Right renal cortex interstitium (tissue), 3 donors: ENCODE results near the gene MT1B. TPM values are rescaled to one million over a fixed set of nuclear protein-coding genes. Genes with fewer than 3 reads are reported as not detected.
"Not testable (repeated sequence)": the region's sequence is repeated elsewhere in the genome, so short reads cannot be mapped to it uniquely, and the experiment has no call there.

Experiments
- DNase-seq, 3 donors: peaks; one replicate each; pipeline ENCODE4 v3.0.0-alpha.2; 2013; ENCODE audit warnings: low read depth in 3 of 3, low spot score in 2 of 3
- polyA plus RNA-seq, 3 donors: library from polyadenylated mRNA; unstranded; fragments of 120-200 nt; gene quantifications; one replicate each; pipeline ENCODE4 v1.2.1, GENCODE V29; 2013; ENCODE audit not compliant: insufficient read length in 3 of 3

Gene MT1B
- polyA plus RNA-seq, 3 donors: not detected

DNA sequence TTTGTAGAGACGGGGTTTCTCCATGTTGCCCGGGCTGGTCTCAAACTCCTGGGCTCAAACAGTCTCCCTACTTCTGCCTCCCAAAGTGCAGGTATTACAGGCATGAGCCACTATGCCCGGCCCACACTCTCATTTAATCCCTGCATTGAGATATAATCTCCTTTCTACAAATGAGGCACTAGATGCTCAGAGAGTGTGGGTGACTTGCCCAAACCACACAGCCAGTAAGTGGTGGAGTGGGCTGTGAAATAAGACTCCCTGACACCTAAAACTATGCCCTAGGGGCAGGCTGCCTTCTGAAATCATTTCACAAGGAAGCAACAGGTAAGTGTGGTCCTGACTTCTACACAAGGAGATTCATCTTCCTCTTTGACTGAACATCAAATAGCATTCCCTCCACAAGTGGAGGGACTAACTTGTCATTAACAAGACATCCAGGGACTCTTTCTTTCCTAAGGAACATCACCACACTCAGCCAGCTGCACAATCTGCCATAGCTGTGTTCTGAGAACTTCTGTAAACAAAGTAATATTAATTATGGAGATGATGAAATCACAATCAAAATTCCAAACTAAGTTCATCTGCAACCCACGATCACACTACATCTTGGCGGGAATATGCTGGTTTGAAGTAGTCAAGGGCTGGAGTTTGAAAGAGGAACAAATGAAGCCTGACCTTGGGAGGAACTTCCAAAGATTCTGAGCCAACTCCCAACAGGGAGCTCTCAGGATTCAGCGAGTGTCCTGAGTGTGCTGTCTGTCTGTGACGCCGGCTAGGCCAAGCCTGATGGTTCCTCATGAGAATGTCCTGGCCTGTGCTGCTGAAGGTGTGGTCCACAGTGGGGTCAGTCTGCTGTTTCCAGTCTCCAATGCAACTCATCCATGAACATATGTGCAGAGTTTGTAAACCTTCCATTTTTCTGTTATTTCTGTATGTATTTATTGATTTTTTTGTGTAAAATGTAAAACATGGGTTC, 13.9 kb downstream of the MT1B start:
- DNase-seq: not testable (repeated sequence)

DNA sequence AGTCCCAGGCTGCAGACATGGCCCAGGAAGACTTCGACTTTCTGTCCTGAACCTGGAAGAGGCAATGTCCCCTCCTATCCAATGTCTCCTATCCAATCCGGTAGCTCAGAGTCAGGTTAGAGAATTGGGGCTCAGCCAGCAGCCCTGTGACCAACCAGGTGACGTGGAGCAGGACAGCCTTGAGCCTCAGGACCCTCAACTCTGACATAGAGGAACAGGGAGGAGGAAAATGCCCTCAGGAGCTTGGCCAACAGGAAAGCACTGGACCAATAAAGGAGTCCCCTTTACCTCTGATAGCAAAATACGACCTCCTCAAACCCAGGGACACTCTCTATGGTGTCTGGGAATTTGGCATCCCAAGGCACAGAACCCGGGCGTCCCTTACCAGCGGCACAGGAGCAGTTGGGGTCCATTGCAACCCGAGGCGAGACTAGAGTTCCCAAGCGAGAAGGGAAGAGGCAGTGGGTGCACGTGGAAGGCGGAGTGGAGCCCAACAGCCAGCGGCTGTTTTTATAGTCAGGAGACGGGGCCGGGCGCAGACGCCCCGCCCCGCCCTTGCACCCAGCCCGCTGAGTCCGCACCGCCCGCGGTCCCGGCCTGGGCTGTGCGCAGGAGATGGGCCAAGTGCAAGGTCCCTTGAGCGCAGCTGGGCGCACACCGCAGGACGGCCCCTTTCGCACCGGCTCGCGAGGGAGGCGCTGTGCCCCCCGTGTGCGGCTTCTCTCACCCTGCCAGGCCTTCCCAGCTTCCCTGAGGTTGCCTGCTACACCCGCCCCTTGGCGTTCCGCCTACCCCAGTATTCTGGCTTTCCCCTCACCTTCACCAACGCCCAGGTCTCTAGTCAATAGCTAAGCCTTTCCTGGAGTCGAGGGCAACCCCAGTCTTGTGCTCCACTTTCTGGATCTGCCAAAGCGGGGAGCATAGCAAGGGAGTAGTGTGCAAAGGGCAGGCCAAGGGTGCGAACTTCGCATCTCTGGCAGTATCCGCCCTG, 16.2 kb downstream of the MT1B start, which contains the start of gene MT1G:
Gene MT1G, minus strand, starts transcription at position 485 of the 991 bp plus-strand sequence. Its CDS starts 72 bp downstream, at position 413.
- no peak for DNase-seq

- no peak for DNase-seq
Measured at GRCh38 chr16:56669005-56669839, 17.5 kb downstream of the MT1B start, which contains the start of gene MT1H. TSS of gene MT1H (plus strand) at chr16:56669814. CDS start at chr16:56669885, 71 bp downstream.

GRCh38 chr16:56669840-56670619, 18.3 kb downstream of the MT1B start:
- no peak for DNase-seq

DNA sequence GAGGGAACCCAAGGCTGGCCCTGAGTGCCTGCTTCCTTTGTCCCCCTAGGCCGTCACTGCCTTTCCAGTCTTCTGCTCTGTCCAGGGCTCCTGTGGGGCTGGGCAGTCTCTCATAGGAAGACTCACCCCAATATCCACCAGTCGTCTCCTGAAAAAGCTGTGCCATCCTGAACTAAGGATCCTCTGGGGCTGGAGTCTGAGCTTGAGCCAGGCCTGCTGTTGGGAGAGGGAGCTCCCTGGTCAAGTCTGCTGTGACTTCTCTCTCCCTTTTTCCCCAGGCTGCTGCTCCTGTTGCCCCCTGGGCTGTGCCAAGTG, 18.9 kb downstream of the MT1B start:
- DNase-seq: no peak

GRCh38 chr16:56671691-56672090, 20.0 kb downstream of the MT1B start:
- DNase-seq: not testable (repeated sequence)

GRCh38 chr16:56672171-56672570, 20.5 kb downstream of the MT1B start:
- not testable (repeated sequence) for DNase-seq

GRCh38 chr16:56672761-56673536, 21.3 kb downstream of the MT1B start:
- no peak for DNase-seq

GRCh38 chr16:56673921-56674320, 22.2 kb downstream of the MT1B start:
- no peak for DNase-seq

DNA sequence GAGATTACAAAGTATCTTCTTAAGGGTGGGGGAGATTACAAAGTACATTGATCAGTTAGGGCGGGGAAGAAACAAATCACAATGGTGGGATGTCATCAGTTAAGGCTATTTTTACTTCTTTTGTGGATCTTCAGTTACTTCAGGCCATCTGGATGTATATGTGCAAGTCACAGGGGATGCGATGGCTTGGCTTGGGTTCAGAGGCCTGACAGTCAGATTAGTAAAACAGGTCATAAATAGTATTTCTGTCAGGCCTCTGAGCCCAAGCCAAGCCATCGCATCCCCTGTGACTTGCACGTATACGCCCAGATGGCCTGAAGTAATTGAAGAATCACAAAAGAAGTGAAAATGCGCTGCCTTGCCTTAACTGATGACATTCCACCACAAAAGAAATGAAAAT, 22.9 kb downstream of the MT1B start:
- DNase-seq: not testable (repeated sequence)

GRCh38 chr16:56675685-56676210, 24.1 kb downstream of the MT1B start:
- DNase-seq: no peak

- no peak for DNase-seq
Measured at GRCh38 chr16:56677474-56677873, 25.8 kb downstream of the MT1B start.

GRCh38 chr16:56679078-56679730, 27.5 kb downstream of the MT1B start:
- no peak for DNase-seq

- no peak for DNase-seq
Measured at GRCh38 chr16:56679818-56680217, 28.1 kb downstream of the MT1B start.

GRCh38 chr16:56681939-56682702, 30.4 kb downstream of the MT1B start, which contains the start of gene MT1X:
TSS of gene MT1X (plus strand) at chr16:56682470. CDS start at chr16:56682541, 71 bp downstream.
- peak in 2 of 3 donors; percentile 67 to 75 for DNase-seq

DNA sequence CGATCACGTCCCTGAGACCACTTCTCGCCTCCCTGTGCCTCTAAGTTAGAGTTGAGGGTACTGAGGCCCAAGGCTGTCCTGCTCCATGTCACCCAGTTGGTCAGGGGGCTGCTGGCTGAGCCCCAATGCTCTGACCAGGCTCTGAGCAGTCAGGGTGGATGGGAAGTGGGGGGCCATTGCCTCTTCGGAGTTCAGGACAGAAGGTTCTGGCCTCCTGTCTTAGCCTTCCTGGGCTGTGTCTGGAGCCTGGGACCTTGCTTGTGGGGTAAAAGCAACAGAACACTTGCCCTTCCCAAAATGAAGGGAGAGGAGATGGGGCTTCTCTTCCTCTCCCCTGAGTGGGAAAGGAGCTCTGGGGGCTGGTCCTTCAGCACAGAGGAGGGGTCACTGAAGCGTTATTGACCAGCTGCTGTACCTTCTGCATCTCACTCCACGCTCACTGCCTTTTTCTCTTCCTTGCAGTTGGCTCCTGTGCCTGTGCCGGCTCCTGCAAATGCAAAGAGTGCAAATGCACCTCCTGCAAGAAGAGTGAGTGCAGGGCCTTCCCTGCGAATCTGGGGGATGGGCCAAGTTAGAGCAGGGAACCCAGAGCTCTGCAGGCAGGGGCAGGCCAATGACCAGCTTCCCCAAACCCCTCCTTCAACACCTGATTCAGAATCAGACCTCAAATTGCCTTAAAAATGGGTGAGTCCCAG, 31.2 kb downstream of the MT1B start:
- DNase-seq: no peak
